AG10803 (cell line): ENCODE measurements around the gene STXBP3.
"Not testable (repeated sequence)": the region's sequence is repeated elsewhere in the genome, so short reads cannot be mapped to it uniquely, and the experiment has no call there.

ENCODE experiments used
- DNase-seq: peaks from one replicate; pipeline ENCODE4 v3.0.0; 2010; ENCODE audit warnings: low read depth
- H3K4me3 ChIP-seq: 2 replicates; pipeline ENCODE4 v1.5.1; 2011; ENCODE audit warnings: mild to moderate bottlenecking, low read length, control low read depth
- CTCF ChIP-seq: conservative IDR thresholded peaks from 2 replicates; pipeline ENCODE4 v1.5.1; 2011; ENCODE audit warnings: mild to moderate bottlenecking, low read length, control low read depth, inconsistent platforms

The STXBP3 gene

GRCh38 chr1:108753363-108753762, 6.9 kb downstream of the STXBP3 start:
- DNase-seq, result no peak
- no peak for TF ChIP-seq CTCF
- no peak overlapping the region for H3K4me3 ChIP-seq

GRCh38 chr1:108758796-108759195, 12.3 kb downstream of the STXBP3 start:
- no peak for TF ChIP-seq CTCF
- H3K4me3 ChIP-seq, result no peak overlapping the region
- no peak for DNase-seq

GRCh38 chr1:108767115-108767514, 20.6 kb downstream of the STXBP3 start:
- no peak for DNase-seq
- TF ChIP-seq CTCF, result no peak
- no peak overlapping the region for H3K4me3 ChIP-seq

GRCh38 chr1:108767708-108768107, 21.2 kb downstream of the STXBP3 start:
- TF ChIP-seq CTCF, result no peak
- DNase-seq, result no peak
- no peak overlapping the region for H3K4me3 ChIP-seq

- DNase-seq, result no peak
- no peak for TF ChIP-seq CTCF
- H3K4me3 ChIP-seq, result no peak overlapping the region
Measured at GRCh38 chr1:108777839-108778238, 31.4 kb downstream of the STXBP3 start.

- H3K4me3 ChIP-seq, result no peak overlapping the region
- no peak for TF ChIP-seq CTCF
- DNase-seq, result no peak
Measured at GRCh38 chr1:108779455-108779854, 33.0 kb downstream of the STXBP3 start.

- DNase-seq, result no peak
- no peak for TF ChIP-seq CTCF
- no peak overlapping the region for H3K4me3 ChIP-seq
Measured at GRCh38 chr1:108780937-108781574, 34.6 kb downstream of the STXBP3 start.

- DNase-seq, H3K4me3 ChIP-seq: not testable (repeated sequence)
Measured at GRCh38 chr1:108781575-108781944, 35.1 kb downstream of the STXBP3 start.
